K562 (cell line): ENCODE data around the gene PHTF1. TPM values are rescaled to one million over a fixed set of nuclear protein-coding genes. Genes with fewer than 3 reads are reported as not detected.

Experiments used
- CHCHD3 ChIP-seq: fragments of 250-450 bp; sonication (Bioruptor Pico); IDR thresholded peaks from 2 replicates; pipeline ENCODE4 v2.1.2; 2022; ENCODE audit warnings: mild to moderate bottlenecking
- DNMT1 ChIP-seq: fragments of 450-650 bp; IDR thresholded peaks from 2 replicates; pipeline ENCODE4 v1.6.1; 2016; ENCODE audit warnings: antibody characterized with exemption, mild to moderate bottlenecking
- ELF4 ChIP-seq: fragments of 450-650 bp; formaldehyde crosslinking; IDR thresholded peaks from 2 replicates; pipeline ENCODE4 v1.4.0; 2022; ENCODE audit warnings: missing genetic modification characterization
- FOXA3 ChIP-seq, 2 experiments: fragments of 450-650 bp in 1 of 2; sonication (generic) in 1 of 2; formaldehyde crosslinking; IDR thresholded peaks in 1 of 2; conservative IDR thresholded peaks in 1 of 2; 2 replicates each; pipeline versions ENCODE4 v1.4.0 to v1.8.0; 2020 to 2022; ENCODE audit warnings: mild to moderate bottlenecking in 2 of 2, missing genetic modification reagents in 1 of 2
- GABPB1 ChIP-seq: sonication (generic); formaldehyde crosslinking; IDR thresholded peaks from 2 replicates; pipeline ENCODE4 v1.8.0; 2022; ENCODE audit warnings: mild to moderate bottlenecking, missing genetic modification reagents
- MAZ ChIP-seq, 2 experiments: fragments of 450-650 bp in 1 of 2; sonication (generic) in 1 of 2; formaldehyde crosslinking; IDR thresholded peaks in 1 of 2; conservative IDR thresholded peaks in 1 of 2; 2 replicates each; pipeline versions ENCODE4 v1.4.0 to v1.5.0; 2020; ENCODE audit warnings: mild to moderate bottlenecking in 1 of 2, missing genetic modification reagents in 1 of 2
- SIX5 ChIP-seq, 2 experiments: IDR thresholded peaks; 2 replicates each; pipeline ENCODE4 v1.6.1; 2011; ENCODE audit warnings: low read length in 2 of 2, borderline replicate concordance in 1 of 2, low read depth in 1 of 2, mild to moderate bottlenecking in 1 of 2, moderate library complexity in 1 of 2; ENCODE audit not compliant: insufficient read depth in 1 of 2
- STAT5A ChIP-seq: IDR thresholded peaks from 2 replicates; pipeline ENCODE4 v1.6.1; 2012; ENCODE audit warnings: low read length, inconsistent platforms, borderline replicate concordance
- TAL1 ChIP-seq: fragments of 450-650 bp; IDR thresholded peaks from 2 replicates; pipeline ENCODE4 v1.6.1; 2016; ENCODE audit warnings: mild to moderate bottlenecking
- TEAD2 ChIP-seq: fragments of 450-650 bp; IDR thresholded peaks from 2 replicates; pipeline ENCODE4 v1.6.1; 2016; ENCODE audit warnings: missing genetic modification characterization, control low read depth, missing compliant biosample characterization
- TSHZ1 ChIP-seq: fragments of 250-450 bp; sonication (Bioruptor Pico); IDR thresholded peaks from 2 replicates; pipeline ENCODE4 v1.4.0; 2020; ENCODE audit warnings: mild to moderate bottlenecking, moderate library complexity
- WHSC1 ChIP-seq: IDR thresholded peaks from one replicate; pipeline ENCODE4 v1.6.1; 2012; ENCODE audit warnings: low read length, control low read depth, inconsistent platforms
- YBX1 ChIP-seq: fragments of 450-650 bp; IDR thresholded peaks from 2 replicates; pipeline ENCODE4 v1.7.1; 2016; ENCODE audit warnings: mild to moderate bottlenecking
- ZNF143 ChIP-seq: sonication (generic); formaldehyde crosslinking; IDR thresholded peaks from 2 replicates; pipeline ENCODE4 v1.9.0; 2022; ENCODE audit warnings: mild to moderate bottlenecking, missing genetic modification reagents
- ZNF277 ChIP-seq: fragments of 250-450 bp; sonication (Bioruptor Pico); IDR thresholded peaks from 2 replicates; pipeline ENCODE4 v1.8.0; 2022; ENCODE audit warnings: inconsistent platforms, mild to moderate bottlenecking, moderate library complexity, borderline replicate concordance
- ZNF583 ChIP-seq: fragments of 250-450 bp; sonication (Bioruptor Pico); IDR thresholded peaks from 2 replicates; pipeline ENCODE4 v1.4.0; 2020
- polyA plus RNA-seq, 8 experiments: library from polyadenylated mRNA; depleted of rRNA in 4 of 8; stranded (reverse) in 5 of 8; unstranded in 3 of 8; fragments of >200 nt; fragmentation: Nextera tagmentation in 2 of 8; fragmentation: Illumina TruSeq in 1 of 8; extraction: Ambion mirVana in 2 of 8; extraction: Trizol in 1 of 8; gene quantifications; 2 replicates each; pipeline versions ENCODE4 v1.2.1 to v1.2.3, GENCODE V29; 2011 to 2014; ENCODE audit warnings: inconsistent platforms in 1 of 8, missing spikeins in 1 of 8
- total RNA-seq, 7 experiments: library from RNA; depleted of rRNA in 6 of 7; stranded (reverse); fragments of >200 nt in 6 of 7; fragmentation: Illumina TruSeq in 2 of 7; extraction: Trizol in 2 of 7; gene quantifications; 2 replicates each; pipeline versions ENCODE4 v1.2.1 to v1.2.3, GENCODE V29; 2011 to 2021; ENCODE audit warnings: low replicate concordance in 1 of 7
- TF ChIP-seq, protein P1 (sequence below): sonication (generic); formaldehyde crosslinking; IDR thresholded peaks from 2 replicates; pipeline ENCODE4 v1.8.1; 2023; ENCODE audit warnings: missing genetic modification reagents, mild to moderate bottlenecking, borderline replicate concordance

PHTF1 gene
- total and polyA plus RNA-seq, 9 of the 15 experiments (the other 6 are each of a cell fraction or from before 2014, with no cell fraction given): 8.4 to 36.2 (median 23.0) TPM

GRCh38 chr1:113677250-113678158 is 81.8 kb downstream of the PHTF1 start (continued):
- TF ChIP-seq, protein P1, sequence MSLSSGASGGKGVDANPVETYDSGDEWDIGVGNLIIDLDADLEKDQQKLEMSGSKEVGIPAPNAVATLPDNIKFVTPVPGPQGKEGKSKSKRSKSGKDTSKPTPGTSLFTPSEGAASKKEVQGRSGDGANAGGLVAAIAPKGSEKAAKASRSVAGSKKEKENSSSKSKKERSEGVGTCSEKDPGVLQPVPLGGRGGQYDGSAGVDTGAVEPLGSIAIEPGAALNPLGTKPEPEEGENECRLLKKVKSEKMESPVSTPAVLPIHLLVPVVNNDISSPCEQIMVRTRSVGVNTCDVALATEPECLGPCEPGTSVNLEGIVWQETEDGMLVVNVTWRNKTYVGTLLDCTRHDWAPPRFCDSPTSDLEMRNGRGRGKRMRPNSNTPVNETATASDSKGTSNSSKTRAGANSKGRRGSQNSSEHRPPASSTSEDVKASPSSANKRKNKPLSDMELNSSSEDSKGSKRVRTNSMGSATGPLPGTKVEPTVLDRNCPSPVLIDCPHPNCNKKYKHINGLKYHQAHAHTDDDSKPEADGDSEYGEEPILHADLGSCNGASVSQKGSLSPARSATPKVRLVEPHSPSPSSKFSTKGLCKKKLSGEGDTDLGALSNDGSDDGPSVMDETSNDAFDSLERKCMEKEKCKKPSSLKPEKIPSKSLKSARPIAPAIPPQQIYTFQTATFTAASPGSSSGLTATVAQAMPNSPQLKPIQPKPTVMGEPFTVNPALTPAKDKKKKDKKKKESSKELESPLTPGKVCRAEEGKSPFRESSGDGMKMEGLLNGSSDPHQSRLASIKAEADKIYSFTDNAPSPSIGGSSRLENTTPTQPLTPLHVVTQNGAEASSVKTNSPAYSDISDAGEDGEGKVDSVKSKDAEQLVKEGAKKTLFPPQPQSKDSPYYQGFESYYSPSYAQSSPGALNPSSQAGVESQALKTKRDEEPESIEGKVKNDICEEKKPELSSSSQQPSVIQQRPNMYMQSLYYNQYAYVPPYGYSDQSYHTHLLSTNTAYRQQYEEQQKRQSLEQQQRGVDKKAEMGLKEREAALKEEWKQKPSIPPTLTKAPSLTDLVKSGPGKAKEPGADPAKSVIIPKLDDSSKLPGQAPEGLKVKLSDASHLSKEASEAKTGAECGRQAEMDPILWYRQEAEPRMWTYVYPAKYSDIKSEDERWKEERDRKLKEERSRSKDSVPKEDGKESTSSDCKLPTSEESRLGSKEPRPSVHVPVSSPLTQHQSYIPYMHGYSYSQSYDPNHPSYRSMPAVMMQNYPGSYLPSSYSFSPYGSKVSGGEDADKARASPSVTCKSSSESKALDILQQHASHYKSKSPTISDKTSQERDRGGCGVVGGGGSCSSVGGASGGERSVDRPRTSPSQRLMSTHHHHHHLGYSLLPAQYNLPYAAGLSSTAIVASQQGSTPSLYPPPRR (CRISPR knock-in tag): no peak
- TF ChIP-seq YBX1: no peak
- no peak for TF ChIP-seq WHSC1
- 0 out of 2 replicates have a peak, but pooled peaks have one; percentile 36 for TF ChIP-seq ZNF583
- no peak for TF ChIP-seq CHCHD3 (CRISPR knock-in tag)
- TF ChIP-seq ZNF277 (CRISPR knock-in tag): no peak
- no peak for TF ChIP-seq TSHZ1
- no peak for TF ChIP-seq ZNF143 (CRISPR knock-in tag)
- TF ChIP-seq GABPB1 (CRISPR knock-in tag): peak; percentile 34; the same call in 1 of the 2 replicates
- TF ChIP-seq TEAD2 (tag): no peak
- TF ChIP-seq SIX5 (IDR thresholded peaks at IDR 0.05; ENCODE audit: borderline replicate concordance in 1 of 2, insufficient read depth in 1 of 2, low read depth in 1 of 2, low read length in 2 of 2): no peak
- no peak for TF ChIP-seq FOXA3 (CRISPR knock-in tag; conservative IDR thresholded peaks at IDR 0.05 in 1 of 2, IDR thresholded peaks at IDR 0.05 in 1 of 2)
- TF ChIP-seq ELF4 (CRISPR knock-in tag): peak; percentile 21; the same call in 1 of the 2 replicates
- TF ChIP-seq TAL1: peak; percentile 26; the same call in 1 of the 2 replicates
- TF ChIP-seq STAT5A: peak; percentile 13; the same call in 1 of the 2 replicates
- peak in 1 of 2 experiments; percentile 40; a peak in 2 of 4 replicates for TF ChIP-seq MAZ (CRISPR knock-in tag; conservative IDR thresholded peaks at IDR 0.05 in 1 of 2, IDR thresholded peaks at IDR 0.05 in 1 of 2)
- no peak for TF ChIP-seq DNMT1
